Ovary (tissue), 9 donors: ENCODE results near the gene SOD3. TPM values are rescaled to one million over a fixed set of nuclear protein-coding genes. Genes with fewer than 3 reads are reported as not detected.

Experiments
- DNase-seq, 5 donors: peaks; one replicate each; pipeline ENCODE4 v3.0.0-alpha.2; 2019 to 2020
- H3K27ac ChIP-seq, 2 donors: fragments of 200-600 bp; one replicate each; pipeline versions ENCODE4 v1.5.1 to v1.8.0; 2019 to 2022
- H3K27me3 ChIP-seq: fragments of 200-600 bp; one replicate; pipeline ENCODE4 v1.8.0; 2022
- H3K36me3 ChIP-seq: fragments of 200-600 bp; sonication (generic); one replicate; pipeline ENCODE4 v1.5.1; 2019
- H3K4me1 ChIP-seq: one replicate; pipeline ENCODE4 v1.8.1; 2013; ENCODE audit warnings: mild to moderate bottlenecking, moderate library complexity; ENCODE audit not compliant: insufficient read depth
- H3K4me3 ChIP-seq: fragments of 200-600 bp; sonication (generic); one replicate; pipeline ENCODE4 v1.5.1; 2017
- H3K9me3 ChIP-seq, 2 donors: fragments of 200-600 bp in 1 of 2; sonication (generic) in 1 of 2; one replicate each; pipeline versions ENCODE4 v1.5.1 to v1.8.1; 2013 to 2019; ENCODE audit warnings: mild to moderate bottlenecking in 1 of 2, moderate library complexity in 1 of 2
- EP300 ChIP-seq: sonication (generic); formaldehyde crosslinking; IDR thresholded peaks from one replicate; pipeline ENCODE4 v1.6.1; 2017; ENCODE audit warnings: antibody characterized with exemption
- POLR2A ChIP-seq: fragments of 450-650 bp; IDR thresholded peaks from one replicate; pipeline ENCODE4 v1.6.1; 2017; ENCODE audit warnings: antibody characterized with exemption, mild to moderate bottlenecking, moderate library complexity
- WGBS, 3 donors: extraction: QIAGEN DNeasy Blood & Tissue Kit in 1 of 3; methylation state at CpG; one replicate each; pipeline versions ENCODE4 v1.1.5 to v1.1.7; 2013 to 2017; 5-methylcytosine and 5-hydroxymethylcytosine counted together
- intact Hi-C, 4 donors: fragments of 100-400 bp; cut with DNase I; formaldehyde crosslinking; loops; one replicate each; pipeline versions ENCODE4 v1.11.0 to v1.15.1; 2022 to 2023
- polyA plus RNA-seq, 2 donors: library from polyadenylated mRNA; stranded (reverse); fragments of 200-250 nt in 1 of 2; fragments of 350-450 nt in 1 of 2; fragmentation: Illumina TruSeq in 1 of 2; extraction: RNeasy Lipid Tissue Mini Kit (QIAGEN cat#74804) in 1 of 2; gene quantifications; one replicate each; pipeline ENCODE4 v1.2.3, GENCODE V29; 2013 to 2014
- total RNA-seq, 7 donors: library from RNA; depleted of rRNA in 2 of 7; stranded (reverse); fragments of >200 nt in 2 of 7; fragmentation: NEBNext Ultra II Directional in 3 of 7; extraction: Animal tissue kit (Norgen Biotek cat#: 25700) in 3 of 7; gene quantifications; one replicate each; pipeline versions ENCODE4 v1.1.0 to v1.2.4, GENCODE V29; 2016 to 2023
- TF ChIP-seq, protein P1 (sequence below), 3 donors: fragments of 450-650 bp in 2 of 3; fragments of 200-600 bp in 1 of 3; IDR thresholded peaks; one replicate each; pipeline versions ENCODE4 v1.5.1 to v1.8.0; 2016 to 2022; ENCODE audit warnings: antibody characterized with exemption in 3 of 3, mild to moderate bottlenecking in 1 of 3
- donor health status: DM: no; HTN: no; CAD: no; lungs with moderate emphysema.
- donor health status: DM: no; HTN: no; CAD: no.
- donor health status: Bipolar disorder and iron deficiency.
- donor health status: DM: yes; HTN: yes; CAD: no.
- donor health status: DM: no; HTN: no; CAD: no.
- donor health status: DM: yes; HTN: yes; CAD: no.

SOD3 gene
- total and polyA plus RNA-seq, 9 donors: 15.3 to 92.3 (median 33.0) TPM

DNA sequence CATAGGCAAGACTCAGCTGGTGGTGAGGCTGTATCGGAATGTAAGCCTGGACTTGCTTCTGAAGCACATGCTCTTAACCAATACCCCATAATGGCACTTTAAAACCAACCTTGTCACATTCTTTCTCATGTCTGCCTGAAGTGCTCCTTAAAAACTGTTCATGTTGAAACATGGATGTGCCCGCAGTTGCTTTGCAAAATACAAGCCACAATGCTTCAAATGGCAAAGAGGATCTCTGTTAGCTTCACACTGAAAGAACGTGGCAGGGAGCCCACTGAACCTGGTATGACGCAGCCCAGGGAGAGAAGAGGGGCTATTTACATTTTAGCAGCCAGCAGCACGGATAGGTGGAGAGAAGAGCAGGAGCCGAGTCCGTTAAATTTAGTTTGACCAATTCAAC lies 29.3 kb downstream of the SOD3 start:
- Histone ChIP-seq H3K27me3 (no peaks in the 10 kb centered on the region), H3K36me3 (no peaks in the 10 kb centered on the region), H3K4me3 (no peak overlapping the region), H3K27ac (no peak overlapping the region), H3K9me3 (no peaks in the 10 kb centered on the region), H3K4me1 (no peaks in the 10 kb centered on the region)
- WGBS, 3 donors: 89 to 94% (median 90%) methylated on average over 7 of the region's 7 CpGs
- no peak for DNase-seq
- intact Hi-C loops: no loop called here
- TF ChIP-seq, protein P1, sequence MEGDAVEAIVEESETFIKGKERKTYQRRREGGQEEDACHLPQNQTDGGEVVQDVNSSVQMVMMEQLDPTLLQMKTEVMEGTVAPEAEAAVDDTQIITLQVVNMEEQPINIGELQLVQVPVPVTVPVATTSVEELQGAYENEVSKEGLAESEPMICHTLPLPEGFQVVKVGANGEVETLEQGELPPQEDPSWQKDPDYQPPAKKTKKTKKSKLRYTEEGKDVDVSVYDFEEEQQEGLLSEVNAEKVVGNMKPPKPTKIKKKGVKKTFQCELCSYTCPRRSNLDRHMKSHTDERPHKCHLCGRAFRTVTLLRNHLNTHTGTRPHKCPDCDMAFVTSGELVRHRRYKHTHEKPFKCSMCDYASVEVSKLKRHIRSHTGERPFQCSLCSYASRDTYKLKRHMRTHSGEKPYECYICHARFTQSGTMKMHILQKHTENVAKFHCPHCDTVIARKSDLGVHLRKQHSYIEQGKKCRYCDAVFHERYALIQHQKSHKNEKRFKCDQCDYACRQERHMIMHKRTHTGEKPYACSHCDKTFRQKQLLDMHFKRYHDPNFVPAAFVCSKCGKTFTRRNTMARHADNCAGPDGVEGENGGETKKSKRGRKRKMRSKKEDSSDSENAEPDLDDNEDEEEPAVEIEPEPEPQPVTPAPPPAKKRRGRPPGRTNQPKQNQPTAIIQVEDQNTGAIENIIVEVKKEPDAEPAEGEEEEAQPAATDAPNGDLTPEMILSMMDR (IDR thresholded peaks at IDR 0.05): no peak
- TF ChIP-seq POLR2A (no peak), EP300 (no peak)

DNA sequence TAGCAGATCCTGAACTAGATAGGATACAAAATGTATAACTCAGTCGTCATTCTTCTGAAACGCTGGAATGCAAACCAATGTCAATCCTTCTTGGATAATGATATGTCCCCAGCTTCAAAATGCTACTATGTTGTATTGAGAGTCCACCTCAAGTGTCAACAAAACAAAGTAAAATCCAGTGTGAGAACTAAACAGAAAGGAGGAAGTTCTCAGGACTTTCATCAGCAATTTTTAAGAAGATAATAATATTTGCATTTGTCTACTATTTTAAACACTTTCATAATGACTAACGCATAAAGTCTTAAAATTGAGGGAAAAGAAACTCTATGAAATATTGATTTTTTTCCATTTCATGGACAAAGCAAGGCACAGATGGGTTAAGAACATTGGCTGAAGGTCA lies 36.3 kb downstream of the SOD3 start:
- Histone ChIP-seq H3K27ac (no peak overlapping the region), H3K4me3 (no peak overlapping the region), H3K27me3 (no peaks in the 10 kb centered on the region), H3K4me1 (no peaks in the 10 kb centered on the region), H3K36me3 (no peaks in the 10 kb centered on the region), H3K9me3 (no peaks in the 10 kb centered on the region)
- TF ChIP-seq, protein P1 (IDR thresholded peaks at IDR 0.05): no peak
- TF ChIP-seq POLR2A (no peak), EP300 (no peak)
- WGBS, 3 donors: 93 to 95% (median 93%) methylated on average over 3 of the region's 3 CpGs
- no peak for DNase-seq
- intact Hi-C loops: no loop called here

DNA sequence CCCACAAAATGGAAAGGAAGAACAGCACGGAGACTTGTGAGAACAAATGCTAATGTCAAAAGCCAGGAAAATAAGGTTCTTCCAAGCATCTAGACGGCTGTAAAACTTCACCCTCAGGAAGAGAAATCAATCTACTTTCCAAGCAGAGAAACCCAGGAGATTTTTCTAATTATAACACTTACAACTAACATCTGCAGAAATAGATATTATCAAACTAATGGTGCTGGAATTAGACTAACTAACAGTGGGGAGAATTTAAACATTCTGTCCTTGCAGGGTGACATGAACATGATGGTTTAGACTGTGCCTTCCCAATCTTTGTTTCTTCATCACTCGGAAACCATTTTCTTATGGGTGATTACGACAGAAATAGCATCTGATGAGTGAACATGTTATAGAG lies 40.3 kb downstream of the SOD3 start:
- intact Hi-C loops: loop anchor here in 1 of 4 donors (5.0 kb wide), 1 partner anchor 87 kb away; no protein-coding TSS in a partner anchor
- no peaks in the 10 kb centered on the region for H3K36me3 ChIP-seq

DNA sequence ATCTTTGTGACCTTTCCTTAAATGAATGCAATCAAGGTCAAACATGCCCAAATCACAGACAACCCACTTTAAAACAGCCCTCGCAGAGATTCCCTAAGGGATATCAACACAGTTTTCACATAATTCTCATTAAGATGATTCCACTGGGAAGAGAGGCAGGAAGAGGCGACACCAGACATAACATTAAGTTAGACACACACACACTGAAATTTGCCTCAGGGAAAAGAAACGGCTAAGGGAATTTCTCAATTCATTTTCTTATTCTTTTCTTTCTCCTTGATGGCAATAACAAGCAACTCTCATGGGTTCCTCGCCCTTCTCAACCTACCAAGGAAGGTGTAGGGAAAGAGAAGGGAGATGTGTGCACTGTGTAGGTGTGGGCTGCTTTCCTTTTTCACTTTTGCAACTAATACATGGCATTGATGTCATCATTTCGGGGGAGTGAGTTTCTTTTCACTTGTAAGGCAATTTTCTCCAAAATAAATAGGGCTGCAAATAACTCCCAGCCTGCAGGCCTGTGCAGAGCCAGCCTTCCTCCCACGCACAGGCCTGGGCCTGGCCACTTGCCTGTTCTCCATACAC lies 41.4 kb downstream of the SOD3 start:
- TF ChIP-seq, protein P1 (IDR thresholded peaks at IDR 0.05): no peak
- no peak for TF ChIP-seq POLR2A
- TF ChIP-seq EP300: no peak
- Histone ChIP-seq H3K27ac (no peak overlapping the region), H3K4me1 (no peaks in the 10 kb centered on the region), H3K36me3 (no peaks in the 10 kb centered on the region), H3K9me3 (no peaks in the 10 kb centered on the region), H3K27me3 (no peaks in the 10 kb centered on the region), H3K4me3 (no peak overlapping the region)
- intact Hi-C loops: loop anchor here in 1 of 4 donors (5.0 kb wide), 1 partner anchor 86 kb away; no protein-coding TSS in a partner anchor
- DNase-seq: no peak
- WGBS, 3 donors: 83 to 90% (median 89%) methylated on average over 6 of the region's 6 CpGs

More for the DNA sequence above, 40.3 kb downstream of the SOD3 start:
- Histone ChIP-seq H3K4me3 (no peak overlapping the region), H3K27me3 (no peaks in the 10 kb centered on the region), H3K9me3 (no peaks in the 10 kb centered on the region), H3K27ac (no peak overlapping the region), H3K4me1 (no peaks in the 10 kb centered on the region)
- DNase-seq: no peak
- TF ChIP-seq POLR2A (no peak), EP300 (no peak)
- TF ChIP-seq, protein P1 (IDR thresholded peaks at IDR 0.05): no peak
- 94 to 97% (median 95%) methylated on average over 4 of the region's 4 CpGs for whole genome bisulfite sequencing, 3 donors
